HCT116 (cell line): Measurements from ENCODE around the gene NR1H3. TPM values are rescaled to one million over a fixed set of nuclear protein-coding genes. Genes with fewer than 3 reads are reported as not detected.

Experiments used
- ATAC-seq: fragments of 200-7000 bp; cut with Tn5 transposase; 2 replicates; pipeline ENCODE4 v1.9.1; 2020; ENCODE audit warnings: mild to moderate bottlenecking, moderate library complexity
- BruUV-seq: library from RNA; stranded (reverse); fragments of 400-500 nt; replicated peaks from 2 replicates; lab custom pipeline; 2021; lab: Mats Ljungman, UMichigan
- CTCF ChIA-PET: fragments of 300-600 bp; sonication (Branson Sonifier 250); formaldehyde crosslinking; loops from one replicate; lab custom pipeline; 2021; ENCODE audit warnings: antibody characterized with exemption; lab: Charles Lee
- POLR2A ChIA-PET: fragments of 300-600, 350-600 bp; sonication (Branson Sonifier 250); formaldehyde crosslinking; loops from one replicate; lab custom pipeline; 2021; ENCODE audit warnings: antibody characterized with exemption; lab: Charles Lee
- RAD21 ChIA-PET, 2 experiments: fragments of 300-600 bp; sonication (Branson Sonifier 250); formaldehyde crosslinking; loops; one replicate each; lab custom pipeline; 2023; ENCODE audit warnings: low total read pairs in 2 of 2; ENCODE audit not compliant: uncharacterized antibody in 2 of 2, unreplicated experiment in 2 of 2, low non-redundant PET in 1 of 2; lab: Charles Lee
- DNase-seq: peaks from one replicate; pipeline ENCODE4 v3.0.0-alpha.2; 2010; ENCODE audit warnings: low read depth, low spot score
- H2AFZ ChIP-seq: fragments of 200-600 bp; shearing (Covaris generic), sonication (generic); 2 replicates; pipeline ENCODE4 v1.6.1; 2017; ENCODE audit warnings: low read depth, mixed run types, mixed read lengths, antibody characterized with exemption, low read length; ENCODE audit not compliant: poor library complexity, severe bottlenecking
- H3K27ac ChIP-seq: 2 replicates; pipeline ENCODE4 v1.5.1; 2012; ENCODE audit warnings: low read depth, low read length
- H3K27me3 ChIP-seq: fragments of 200-600 bp; sonication (generic); 2 replicates; pipeline ENCODE4 v1.6.1; 2016; ENCODE audit warnings: mixed run types, low read length, mixed read lengths; ENCODE audit not compliant: insufficient read depth
- H3K36me3 ChIP-seq, 2 experiments: fragments of 200-500 bp in 1 of 2; fragments of 200-600 bp in 1 of 2; sonication (Bioruptor generic) in 1 of 2; sonication (generic) in 1 of 2; 2 replicates each; pipeline versions ENCODE4 v1.5.1 to v1.6.1; 2014 to 2016; ENCODE audit warnings: low read length in 2 of 2, inconsistent platforms in 1 of 2, mixed read lengths in 1 of 2, mixed run types in 1 of 2; ENCODE audit not compliant: insufficient read depth in 2 of 2, control insufficient read depth in 1 of 2
- H3K4me1 ChIP-seq, 2 experiments: fragments of 200-600 bp in 1 of 2; sonication (generic) in 1 of 2; 2 replicates each; pipeline versions ENCODE4 v1.5.1 to v1.6.1; 2012 to 2017; ENCODE audit warnings: low read length in 2 of 2, inconsistent platforms in 1 of 2, mild to moderate bottlenecking in 1 of 2, mixed read lengths in 1 of 2, mixed run types in 1 of 2, moderate library complexity in 1 of 2; ENCODE audit not compliant: insufficient read depth in 2 of 2, control insufficient read depth in 1 of 2
- H3K4me2 ChIP-seq: fragments of 200-600 bp; sonication (generic); 2 replicates; pipeline ENCODE4 v1.6.1; 2017; ENCODE audit warnings: mixed run types, low read length, mixed read lengths
- H3K4me3 ChIP-seq, 2 experiments: fragments of 200-600 bp in 1 of 2; sonication (generic) in 1 of 2; replicated peaks in 1 of 2; 2 replicates each; pipeline ENCODE4 v1.5.1; 2011 to 2016; ENCODE audit warnings: low read length in 2 of 2, control low read depth in 1 of 2, low read depth in 1 of 2, mild to moderate bottlenecking in 1 of 2, mixed read lengths in 1 of 2, mixed run types in 1 of 2
- H3K79me2 ChIP-seq: fragments of 200-600 bp; sonication (generic); 2 replicates; pipeline ENCODE4 v1.6.1; 2017; ENCODE audit warnings: mild to moderate bottlenecking, mixed run types, low read length, moderate library complexity, mixed read lengths; ENCODE audit not compliant: insufficient read depth
- H3K9ac ChIP-seq: fragments of 200-600 bp; sonication (generic); 2 replicates; pipeline ENCODE4 v1.6.1; 2016; ENCODE audit warnings: low read length, mixed read lengths
- H3K9me2 ChIP-seq: fragments of 200-600 bp; sonication (generic), shearing (Covaris generic); 2 replicates; pipeline ENCODE4 v1.6.1; 2017; ENCODE audit warnings: mixed run types, mild to moderate bottlenecking, moderate library complexity; ENCODE audit not compliant: insufficient read depth
- H3K9me3 ChIP-seq, 2 experiments: fragments of 200-500 bp in 1 of 2; fragments of 200-600 bp in 1 of 2; sonication (Bioruptor generic) in 1 of 2; sonication (generic) in 1 of 2; 2 replicates each; pipeline ENCODE4 v1.6.1; 2014 to 2017; ENCODE audit warnings: low read length in 2 of 2, mixed read lengths in 2 of 2, inconsistent platforms in 1 of 2, low read depth in 1 of 2, mild to moderate bottlenecking in 1 of 2, mixed run types in 1 of 2, moderate library complexity in 1 of 2; ENCODE audit not compliant: control insufficient read depth in 1 of 2, insufficient read depth in 1 of 2
- H4K20me1 ChIP-seq: fragments of 200-600 bp; sonication (generic), shearing (Covaris generic); 2 replicates; pipeline ENCODE4 v1.6.1; 2017; ENCODE audit warnings: mixed run types, mild to moderate bottlenecking, moderate library complexity; ENCODE audit not compliant: insufficient read depth
- CBX3 ChIP-seq: IDR thresholded peaks from 2 replicates; pipeline ENCODE4 v1.6.1; 2012; ENCODE audit warnings: low read depth
- CEBPB ChIP-seq: IDR thresholded peaks from 2 replicates; pipeline ENCODE4 v1.6.1; 2012; ENCODE audit warnings: low read depth
- EZH2 ChIP-seq: fragments of 200-600 bp; sonication (generic); IDR thresholded peaks from 2 replicates; pipeline ENCODE4 v1.6.1; 2017; ENCODE audit warnings: antibody characterized with exemption, mixed run types
- EZH2phosphoT487 ChIP-seq: fragments of 200-600 bp; IDR thresholded peaks from 2 replicates; pipeline ENCODE4 v1.6.1; 2018; ENCODE audit warnings: antibody characterized with exemption, borderline replicate concordance
- FOSL1 ChIP-seq: IDR thresholded peaks from 2 replicates; pipeline ENCODE4 v1.6.1; 2012; ENCODE audit warnings: low read depth
- JUND ChIP-seq: IDR thresholded peaks from 2 replicates; pipeline ENCODE4 v1.6.1; 2012
- POLR2A ChIP-seq: IDR thresholded peaks from 2 replicates; pipeline ENCODE4 v1.7.0; 2011; ENCODE audit warnings: borderline replicate concordance; ENCODE audit not compliant: insufficient read depth, insufficient read length; ENCODE audit errors: extremely low read depth
- POLR2AphosphoS5 ChIP-seq: IDR thresholded peaks from 2 replicates; pipeline ENCODE4 v1.6.1; 2011; ENCODE audit warnings: mild to moderate bottlenecking, low read depth, low read length, moderate library complexity
- RAD21 ChIP-seq: IDR thresholded peaks from 2 replicates; pipeline ENCODE4 v1.6.1; 2012; ENCODE audit warnings: low read depth, mild to moderate bottlenecking
- SIN3A ChIP-seq: IDR thresholded peaks from 2 replicates; pipeline ENCODE4 v1.6.1; 2012; ENCODE audit warnings: low read depth
- SP1 ChIP-seq: IDR thresholded peaks from 2 replicates; pipeline ENCODE4 v1.6.1; 2012; ENCODE audit warnings: low read depth
- SRF ChIP-seq: IDR thresholded peaks from 2 replicates; pipeline ENCODE4 v1.6.1; 2012; ENCODE audit warnings: low read depth
- TCF7L2 ChIP-seq: IDR thresholded peaks from 2 replicates; pipeline ENCODE4 v1.7.0; 2011; ENCODE audit warnings: borderline replicate concordance, inconsistent platforms; ENCODE audit not compliant: insufficient read depth, insufficient read length; ENCODE audit errors: extremely low read depth
- YY1 ChIP-seq: IDR thresholded peaks from 2 replicates; pipeline ENCODE4 v1.6.1; 2011; ENCODE audit warnings: low read length, low read depth, moderate library complexity, mild to moderate bottlenecking; ENCODE audit not compliant: insufficient replicate concordance; ENCODE audit errors: extremely low read depth
- ZBTB33 ChIP-seq: IDR thresholded peaks from 2 replicates; pipeline ENCODE4 v1.6.1; 2011; ENCODE audit warnings: mild to moderate bottlenecking, low read length, moderate library complexity; ENCODE audit not compliant: insufficient replicate concordance; ENCODE audit errors: extremely low read depth
- intact Hi-C: fragments of 100-400 bp; cut with micrococcal nuclease; formaldehyde crosslinking; loops from 2 replicates; pipeline ENCODE4 v1.10.0; 2022
- total RNA-seq: library from RNA; stranded (reverse); gene quantifications from one replicate; pipeline ENCODE4 v1.2.1, GENCODE V29; 2021; ENCODE audit not compliant: unreplicated experiment
- TF ChIP-seq, protein P1 (sequence below): IDR thresholded peaks from 2 replicates; pipeline ENCODE4 v1.6.1; 2012

The NR1H3 gene
- total RNA-seq, 1 experiment from 2014 or later, result 23.5 TPM

GRCh38 chr11:47317064-47317828 is 59.5 kb downstream of the NR1H3 start (continued):
- TF ChIP-seq TCF7L2 (no peak), JUND (no peak), SRF (no peak), RAD21 (no peak), ZBTB33 (no peak), POLR2AphosphoS5 (no peak), YY1 (no peak)
- TF ChIP-seq, protein P1, sequence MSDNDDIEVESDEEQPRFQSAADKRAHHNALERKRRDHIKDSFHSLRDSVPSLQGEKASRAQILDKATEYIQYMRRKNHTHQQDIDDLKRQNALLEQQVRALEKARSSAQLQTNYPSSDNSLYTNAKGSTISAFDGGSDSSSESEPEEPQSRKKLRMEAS, result no peak

GRCh38 chr11:47318166-47318565 is 60.4 kb downstream of the NR1H3 start:
- Histone ChIP-seq H3K27me3 (no peaks in the 10 kb centered on the region), H3K9me3 (no peaks in the 10 kb centered on the region), H2AFZ (no peak overlapping the region), H3K36me3 (peaks cover 3 to 21% of the 10 kb centered on the region in 2 experiments; a peak in 3 of 4 replicates), H3K9ac (no peak overlapping the region), H3K27ac (no peak overlapping the region), H3K9me2 (no peaks in the 10 kb centered on the region), H4K20me1 (no peaks in the 10 kb centered on the region), H3K4me1 (no peaks in the 10 kb centered on the region), H3K79me2 (no peaks in the 10 kb centered on the region), H3K4me3 (no peak overlapping the region), H3K4me2 (no peak overlapping the region)
- TF ChIP-seq SP1 (no peak), EZH2 (no peak), JUND (no peak), EZH2phosphoT487 (no peak), SRF (no peak), TCF7L2 (no peak), SIN3A (no peak), FOSL1 (no peak), CBX3 (no peak), POLR2A (no peak), YY1 (no peak), CEBPB (no peak), RAD21 (no peak)
- ChIA-PET RAD21 (no interaction called here), CTCF (no interaction called here), POLR2A (no interaction called here)
- no peak for ATAC-seq
- intact Hi-C loops, result no loop called here
- BruUV-seq, result no TSS peak
- DNase-seq, result no peak
